HAP-1 (cell line): ENCODE results near the gene CDK18.

Source experiments
- DNase-seq, 2 experiments: peaks; one replicate each; pipeline ENCODE4 v3.0.0-alpha.2; 2016 to 2020; ENCODE audit warnings: low spot score in 2 of 2
- H3K27me3 ChIP-seq: fragments of 250-450 bp; sonication (Bioruptor Pico); 2 replicates; pipeline ENCODE4 v1.5.1; 2020; ENCODE audit warnings: low read depth, mild to moderate bottlenecking, moderate library complexity
- H3K36me3 ChIP-seq: fragments of 250-450 bp; sonication (Bioruptor Pico); replicated peaks from 2 replicates; pipeline ENCODE4 v1.5.1; 2020; ENCODE audit warnings: mild to moderate bottlenecking
- H3K4me1 ChIP-seq: fragments of 250-450 bp; sonication (Bioruptor Pico); 2 replicates; pipeline ENCODE4 v1.5.1; 2020; ENCODE audit warnings: mild to moderate bottlenecking
- H3K4me3 ChIP-seq: fragments of 250-450 bp; sonication (Bioruptor Pico); 2 replicates; pipeline ENCODE4 v1.5.1; 2020; ENCODE audit warnings: mild to moderate bottlenecking, moderate library complexity
- H3K9me3 ChIP-seq: fragments of 250-450 bp; sonication (Bioruptor Pico); 2 replicates; pipeline ENCODE4 v1.5.1; 2020; ENCODE audit warnings: mild to moderate bottlenecking, moderate library complexity
- in situ Hi-C: fragments of 300-500 bp; cut with MboI; formaldehyde crosslinking; loops from 3 replicates; pipeline ENCODE4 v1.14.3; 2020; ENCODE audit warnings: low sequenced_read_pairs, inconsistent platforms, mixed read lengths

CDK18 gene

GRCh38 chr1:205517288-205517687 lies 12.8 kb downstream of the CDK18 start:
- Histone ChIP-seq H3K4me1 (peaks cover 9% of the 10 kb centered on the region), H3K27me3 (no peaks in the 10 kb centered on the region), H3K4me3 (no peak overlapping the region), H3K9me3 (no peaks in the 10 kb centered on the region), H3K36me3 (no peaks in the 10 kb centered on the region)
- in situ Hi-C loops: no loop called here
- no peak for DNase-seq

- Histone ChIP-seq H3K9me3 (no peaks in the 10 kb centered on the region), H3K27me3 (no peaks in the 10 kb centered on the region), H3K4me1 (peaks cover 9% of the 10 kb centered on the region), H3K36me3 (no peaks in the 10 kb centered on the region), H3K4me3 (no peak overlapping the region)
- in situ Hi-C loops: no loop called here
- no peak for DNase-seq
Observed at GRCh38 chr1:205517763-205518162, 13.3 kb downstream of the CDK18 start.

GRCh38 chr1:205518661-205519540 lies 14.4 kb downstream of the CDK18 start:
- Histone ChIP-seq H3K9me3 (no peaks in the 10 kb centered on the region), H3K36me3 (no peaks in the 10 kb centered on the region), H3K27me3 (no peaks in the 10 kb centered on the region), H3K4me1 (peaks cover 9% of the 10 kb centered on the region), H3K4me3 (no peak overlapping the region)
- in situ Hi-C loops: no loop called here
- no peak for DNase-seq

DNA sequence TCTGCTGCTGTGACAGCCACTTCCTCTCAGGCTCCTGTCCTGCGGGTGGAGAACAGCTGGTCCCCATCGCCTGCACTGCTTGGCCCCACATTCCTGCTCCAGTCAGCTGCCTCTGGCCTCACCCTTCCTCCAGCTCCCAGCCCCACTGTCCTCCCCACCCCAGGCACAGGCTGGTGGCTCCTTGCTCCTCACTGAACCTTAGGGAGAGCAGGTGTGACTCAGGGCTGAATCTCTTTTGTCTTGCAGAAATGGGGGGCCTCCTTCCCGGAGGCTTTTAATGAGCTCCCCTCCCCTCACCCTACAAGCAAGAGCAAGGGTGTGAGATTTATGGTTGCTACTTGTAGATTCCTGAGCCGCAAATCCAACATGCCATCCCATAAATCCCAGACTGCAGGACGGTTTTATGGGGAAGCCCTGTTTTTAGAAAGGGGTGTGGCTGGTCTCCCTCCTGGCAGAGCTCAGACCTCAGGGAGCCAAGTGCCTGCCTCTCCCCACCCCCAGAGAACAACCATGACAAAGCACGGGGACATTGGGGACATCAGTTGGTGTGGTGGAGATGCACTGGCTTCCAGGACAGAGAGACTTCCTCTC lies 15.2 kb downstream of the CDK18 start:
- Histone ChIP-seq H3K9me3 (no peaks in the 10 kb centered on the region), H3K4me3 (no peak overlapping the region), H3K4me1 (peaks cover 9% of the 10 kb centered on the region), H3K36me3 (no peaks in the 10 kb centered on the region), H3K27me3 (no peaks in the 10 kb centered on the region)
- DNase-seq: peak; percentile 30 to 52
- in situ Hi-C loops: loop anchor here (5.0 to 10.0 kb wide), 4 partner anchors 32 to 245 kb away; no protein-coding TSS in a partner anchor

GRCh38 chr1:205520709-205521108 lies 16.2 kb downstream of the CDK18 start:
- no peaks in the 10 kb centered on the region for H3K27me3 ChIP-seq
- in situ Hi-C loops: loop anchor here (5.0 to 10.0 kb wide), 4 partner anchors 33 to 246 kb away; no protein-coding TSS in a partner anchor
- no peak overlapping the region for H3K4me3 ChIP-seq
- DNase-seq: no peak
- no peaks in the 10 kb centered on the region for H3K36me3 ChIP-seq
- H3K9me3 ChIP-seq: no peaks in the 10 kb centered on the region
- peaks cover 9% of the 10 kb centered on the region for H3K4me1 ChIP-seq

DNA sequence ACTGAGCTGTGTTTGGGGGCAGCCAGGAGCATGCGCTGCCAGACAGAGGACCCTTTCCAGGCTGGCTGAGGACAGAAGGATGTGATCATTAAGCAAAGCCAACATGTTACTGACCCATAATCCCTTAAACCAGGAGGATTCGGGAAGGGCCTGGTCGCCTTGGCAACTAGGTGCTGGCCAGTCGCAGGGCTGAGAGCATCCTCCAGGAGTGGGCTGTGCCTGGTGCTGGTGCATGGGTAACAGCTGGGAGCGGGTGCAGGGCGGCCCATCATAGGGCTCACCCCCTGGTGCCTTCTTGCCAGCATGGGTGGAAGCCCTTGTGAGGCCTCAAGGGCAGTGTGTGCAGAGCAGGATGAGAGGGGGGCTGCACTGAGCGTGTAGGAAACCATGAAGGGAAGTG lies 17.2 kb downstream of the CDK18 start:
- no peak overlapping the region for H3K4me3 ChIP-seq
- no peaks in the 10 kb centered on the region for H3K36me3 ChIP-seq
- no peaks in the 10 kb centered on the region for H3K9me3 ChIP-seq
- H3K4me1 ChIP-seq: peaks cover 9% of the 10 kb centered on the region
- in situ Hi-C loops: loop anchor here (5.0 to 10.0 kb wide), 4 partner anchors 34 to 247 kb away; no protein-coding TSS in a partner anchor
- DNase-seq: no peak
- H3K27me3 ChIP-seq: no peaks in the 10 kb centered on the region

GRCh38 chr1:205522692-205523091 lies 18.2 kb downstream of the CDK18 start:
- Histone ChIP-seq H3K9me3 (no peaks in the 10 kb centered on the region), H3K36me3 (no peaks in the 10 kb centered on the region), H3K27me3 (no peaks in the 10 kb centered on the region), H3K4me3 (no peak overlapping the region), H3K4me1 (peaks cover 9% of the 10 kb centered on the region)
- in situ Hi-C loops: loop anchor here (5.0 to 10.0 kb wide), 4 partner anchors 35 to 248 kb away; no protein-coding TSS in a partner anchor
- no peak for DNase-seq

GRCh38 chr1:205523261-205523890 lies 18.9 kb downstream of the CDK18 start:
- H3K4me3 ChIP-seq: no peak overlapping the region
- in situ Hi-C loops: loop anchor here (5.0 to 10.0 kb wide), 4 partner anchors 36 to 249 kb away; no protein-coding TSS in a partner anchor

DNA sequence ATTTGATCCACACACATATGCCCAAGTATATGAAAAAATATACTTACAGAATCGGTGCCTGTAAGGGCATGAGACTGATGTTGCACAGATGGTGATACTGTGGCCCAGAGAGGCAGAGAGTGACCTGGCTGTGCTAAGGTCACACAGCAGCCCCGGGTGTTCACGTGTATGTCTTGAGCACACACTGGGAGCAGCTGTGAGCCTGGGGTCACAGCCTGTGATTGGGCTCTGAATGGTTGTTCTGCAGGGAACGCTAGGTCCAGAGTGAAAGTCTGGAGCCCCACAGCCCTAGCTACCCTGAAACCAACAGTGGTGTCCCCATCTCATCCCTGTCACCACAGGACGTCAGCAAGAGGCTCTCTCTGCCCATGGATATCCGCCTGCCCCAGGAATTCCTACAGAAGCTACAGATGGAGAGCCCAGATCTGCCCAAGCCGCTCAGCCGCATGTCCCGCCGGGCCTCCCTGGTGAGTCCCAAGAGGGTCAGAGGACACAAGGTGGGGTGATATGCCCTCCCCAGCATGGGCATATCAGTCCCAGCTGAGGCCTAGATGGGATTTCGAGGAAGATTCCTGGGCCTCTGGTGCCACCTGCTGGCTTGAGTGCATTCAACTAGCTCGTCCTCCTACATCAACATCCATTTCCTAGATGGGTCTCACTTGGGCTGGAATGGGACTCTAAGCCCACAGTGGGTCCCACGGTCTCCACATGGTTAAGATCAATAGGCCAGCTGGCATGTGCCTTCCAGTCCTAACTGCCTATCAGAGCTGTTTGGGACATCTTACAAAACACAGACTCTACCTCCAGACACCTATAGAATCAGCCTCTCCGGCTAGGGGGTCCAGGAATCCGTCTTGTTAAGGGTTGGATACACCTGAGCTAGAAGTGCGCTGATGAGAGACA lies 19.7 kb downstream of the CDK18 start:
- DNase-seq: peak; percentile 54 to 87
- in situ Hi-C loops: loop anchor here (5.0 to 10.0 kb wide), 4 partner anchors 37 to 249 kb away; no protein-coding TSS in a partner anchor
- no peaks in the 10 kb centered on the region for H3K36me3 ChIP-seq
- H3K4me1 ChIP-seq: peaks cover 18% of the 10 kb centered on the region
- no peaks in the 10 kb centered on the region for H3K27me3 ChIP-seq
- H3K9me3 ChIP-seq: no peaks in the 10 kb centered on the region
- H3K4me3 ChIP-seq: no peak overlapping the region

More at GRCh38 chr1:205523261-205523890, 18.9 kb downstream of the CDK18 start:
- Histone ChIP-seq H3K9me3 (no peaks in the 10 kb centered on the region), H3K4me1 (peaks cover 11% of the 10 kb centered on the region), H3K27me3 (no peaks in the 10 kb centered on the region), H3K36me3 (no peaks in the 10 kb centered on the region)
- no peak for DNase-seq

- no peaks in the 10 kb centered on the region for H3K36me3 ChIP-seq
- no peaks in the 10 kb centered on the region for H3K27me3 ChIP-seq
- H3K9me3 ChIP-seq: no peaks in the 10 kb centered on the region
- DNase-seq: no peak
- no peak overlapping the region for H3K4me3 ChIP-seq
- in situ Hi-C loops: loop anchor here (5.0 to 10.0 kb wide), 4 partner anchors 37 to 250 kb away; no protein-coding TSS in a partner anchor
- peaks cover 15% of the 10 kb centered on the region for H3K4me1 ChIP-seq
Observed at GRCh38 chr1:205524794-205525101, 20.3 kb downstream of the CDK18 start.

GRCh38 chr1:205525495-205526285 lies 21.2 kb downstream of the CDK18 start:
- in situ Hi-C loops: loop anchor here (10.0 kb wide), 1 partner anchor 251 kb away; no protein-coding TSS in a partner anchor
- H3K4me3 ChIP-seq: no peak overlapping the region
- no peaks in the 10 kb centered on the region for H3K27me3 ChIP-seq
- no peaks in the 10 kb centered on the region for H3K9me3 ChIP-seq
- H3K4me1 ChIP-seq: peaks cover 12% of the 10 kb centered on the region
- H3K36me3 ChIP-seq: no peaks in the 10 kb centered on the region
- DNase-seq: no peak

GRCh38 chr1:205526431-205526830 lies 22.0 kb downstream of the CDK18 start:
- H3K4me3 ChIP-seq: no peak overlapping the region
- no peaks in the 10 kb centered on the region for H3K36me3 ChIP-seq
- H3K27me3 ChIP-seq: no peaks in the 10 kb centered on the region
- no peaks in the 10 kb centered on the region for H3K9me3 ChIP-seq
- in situ Hi-C loops: loop anchor here (10.0 kb wide), 1 partner anchor 252 kb away; no protein-coding TSS in a partner anchor
- no peak for DNase-seq
- H3K4me1 ChIP-seq: peaks cover 12% of the 10 kb centered on the region
